Hepatocyte (in vitro differentiated cells): Measurements from ENCODE around the gene CTSL. TPM values are rescaled to one million over a fixed set of nuclear protein-coding genes. Genes with fewer than 3 reads are reported as not detected.
"Not testable (repeated sequence)": the region's sequence is repeated elsewhere in the genome, so short reads cannot be mapped to it uniquely, and the experiment has no call there.

ENCODE experiments used
- DNase-seq: peaks from one replicate; pipeline ENCODE4 v3.0.0-alpha.2; 2016; ENCODE audit warnings: low spot score
- H2AFZ ChIP-seq: fragments of 200-600 bp; sonication (generic); 2 replicates; pipeline ENCODE4 v1.6.0; 2016; ENCODE audit warnings: antibody characterized with exemption, mild to moderate bottlenecking
- H3K27ac ChIP-seq: fragments of 200-600 bp; sonication (generic); 2 replicates; pipeline ENCODE4 v1.5.1; 2016; ENCODE audit warnings: mild to moderate bottlenecking
- H3K27me3 ChIP-seq: fragments of 200-600 bp; sonication (generic); 2 replicates; pipeline ENCODE4 v1.6.1; 2016
- H3K36me3 ChIP-seq: fragments of 200-600 bp; sonication (generic); replicated peaks from 2 replicates; pipeline ENCODE4 v1.5.1; 2016; ENCODE audit warnings: low read depth; ENCODE audit not compliant: insufficient read depth
- H3K4me1 ChIP-seq: fragments of 200-600 bp; sonication (generic); 2 replicates; pipeline ENCODE4 v1.5.1; 2016; ENCODE audit warnings: mild to moderate bottlenecking, moderate library complexity; ENCODE audit not compliant: insufficient read depth
- H3K4me2 ChIP-seq: fragments of 200-600 bp; sonication (generic); 2 replicates; pipeline ENCODE4 v1.6.0; 2016
- H3K4me3 ChIP-seq: fragments of 200-600 bp; sonication (generic); 2 replicates; pipeline ENCODE4 v1.5.1; 2016; ENCODE audit warnings: mild to moderate bottlenecking
- H3K79me2 ChIP-seq: fragments of 200-600 bp; sonication (generic); 2 replicates; pipeline ENCODE4 v1.6.0; 2017; ENCODE audit warnings: mild to moderate bottlenecking
- H3K9me2 ChIP-seq: fragments of 200-600 bp; sonication (generic); replicated peaks from 2 replicates; pipeline ENCODE4 v1.6.0; 2017; ENCODE audit warnings: mild to moderate bottlenecking; ENCODE audit not compliant: insufficient read depth
- H3K9me3 ChIP-seq: fragments of 200-600 bp; sonication (generic); 2 replicates; pipeline ENCODE4 v1.5.1; 2016; ENCODE audit warnings: low read depth, mild to moderate bottlenecking
- H4K20me1 ChIP-seq: fragments of 200-600 bp; sonication (generic); 2 replicates; pipeline ENCODE4 v1.6.0; 2016; ENCODE audit warnings: mild to moderate bottlenecking; ENCODE audit not compliant: insufficient read depth, poor library complexity, severe bottlenecking
- CTCF ChIP-seq: fragments of 200-600 bp; sonication (generic); IDR thresholded peaks from 2 replicates; pipeline ENCODE4 v1.5.1; 2016; ENCODE audit warnings: antibody characterized with exemption, mild to moderate bottlenecking; ENCODE audit not compliant: poor library complexity
- EZH2 ChIP-seq: fragments of 200-600 bp; sonication (generic); IDR thresholded peaks from 2 replicates; pipeline ENCODE4 v1.6.1; 2016; ENCODE audit warnings: antibody characterized with exemption, mild to moderate bottlenecking, borderline replicate concordance
- EZH2phosphoT487 ChIP-seq: fragments of 200-600 bp; sonication (generic); IDR thresholded peaks from one replicate; pipeline ENCODE4 v1.6.1; 2018; ENCODE audit warnings: antibody characterized with exemption, mild to moderate bottlenecking, low read depth, moderate library complexity; ENCODE audit not compliant: unreplicated experiment, severe bottlenecking
- WGBS: methylation state at CpG from one replicate; pipeline ENCODE4 v1.1.6; 2016; ENCODE audit warnings: low lambda C conversion rate; ENCODE audit errors: missing lambda C conversion rate; 5-methylcytosine and 5-hydroxymethylcytosine counted together
- polyA plus RNA-seq: library from polyadenylated mRNA; unstranded; fragments of >200 nt; fragmentation: Nextera tagmentation; extraction: Ambion mirVana; gene quantifications from 2 replicates; pipeline ENCODE4 v1.2.1, GENCODE V29; 2016
- total RNA-seq: library from RNA; depleted of rRNA; stranded (reverse); fragments of >200 nt; gene quantifications from 2 replicates; pipeline ENCODE4 v1.2.3, GENCODE V29; 2014

Gene CTSL
- total and polyA plus RNA-seq, 2 experiments from 2014 or later: 341 to 365 TPM

- TF ChIP-seq EZH2phosphoT487 (no peak), EZH2 (no peak), CTCF (no peak)
- Histone ChIP-seq H3K4me3 (no peak overlapping the region), H3K79me2 (no peaks in the 10 kb centered on the region), H2AFZ (no peak overlapping the region), H3K36me3 (no peaks in the 10 kb centered on the region), H3K27me3 (no peaks in the 10 kb centered on the region), H3K27ac (no peak overlapping the region), H3K4me2 (no peak overlapping the region), H3K4me1 (no peaks in the 10 kb centered on the region), H3K9me3 (no peaks in the 10 kb centered on the region), H3K9me2 (no peaks in the 10 kb centered on the region), H4K20me1 (no peaks in the 10 kb centered on the region)
- DNase-seq: no peak
- 60% methylated on average over 4 of the region's 4 CpGs for WGBS
These were observed 25.9 kb downstream of the CTSL start for GRCh38 chr9:87751868-87752267.

GRCh38 chr9:87753313-87753712 is 27.4 kb downstream of the CTSL start:
- Histone ChIP-seq H3K9me3 (no peaks in the 10 kb centered on the region), H3K36me3 (no peaks in the 10 kb centered on the region), H4K20me1 (no peaks in the 10 kb centered on the region), H3K79me2 (no peaks in the 10 kb centered on the region), H3K4me3 (no peak overlapping the region), H3K4me2 (no peak overlapping the region), H3K27me3 (no peaks in the 10 kb centered on the region), H2AFZ (no peak overlapping the region), H3K27ac (no peak overlapping the region), H3K9me2 (no peaks in the 10 kb centered on the region), H3K4me1 (no peaks in the 10 kb centered on the region)
- WGBS: 64% methylated on average over 2 of the region's 2 CpGs
- DNase-seq: no peak
- no peak for TF ChIP-seq EZH2phosphoT487
- no peak for TF ChIP-seq CTCF

- H3K27ac ChIP-seq, H3K4me1 ChIP-seq, H3K36me3 ChIP-seq, H3K4me2 ChIP-seq, H3K9me2 ChIP-seq, H3K4me3 ChIP-seq, DNase-seq, H2AFZ ChIP-seq, H3K27me3 ChIP-seq, H3K79me2 ChIP-seq, H3K9me3 ChIP-seq, H4K20me1 ChIP-seq: not testable (repeated sequence)
- WGBS: no CpG with 5 or more reads among the region's 24 CpGs
These were observed 32.4 kb downstream of the CTSL start for GRCh38 chr9:87758330-87758729.

GRCh38 chr9:87759980-87760379 is 34.1 kb downstream of the CTSL start:
- not testable (repeated sequence) for H4K20me1 ChIP-seq, H2AFZ ChIP-seq, DNase-seq, H3K79me2 ChIP-seq, H3K4me3 ChIP-seq, H3K4me1 ChIP-seq, H3K36me3 ChIP-seq, H3K27ac ChIP-seq, H3K4me2 ChIP-seq, H3K9me3 ChIP-seq, H3K9me2 ChIP-seq, H3K27me3 ChIP-seq

- Histone ChIP-seq H3K79me2 (no peaks in the 10 kb centered on the region), H3K27ac (no peak overlapping the region), H3K4me3 (no peak overlapping the region), H3K9me2 (no peaks in the 10 kb centered on the region), H3K4me2 (no peak overlapping the region), H3K4me1 (no peaks in the 10 kb centered on the region), H4K20me1 (no peaks in the 10 kb centered on the region), H3K36me3 (no peaks in the 10 kb centered on the region), H2AFZ (no peak overlapping the region), H3K9me3 (no peaks in the 10 kb centered on the region), H3K27me3 (no peaks in the 10 kb centered on the region)
- DNase-seq: no peak
- TF ChIP-seq CTCF (no peak), EZH2 (no peak), EZH2phosphoT487 (no peak)
- 94% methylated on average over 2 of the region's 2 CpGs for WGBS
These were observed 34.6 kb downstream of the CTSL start for GRCh38 chr9:87760529-87760928.
